ENCODE results near the gene SESTD1.

DNA sequence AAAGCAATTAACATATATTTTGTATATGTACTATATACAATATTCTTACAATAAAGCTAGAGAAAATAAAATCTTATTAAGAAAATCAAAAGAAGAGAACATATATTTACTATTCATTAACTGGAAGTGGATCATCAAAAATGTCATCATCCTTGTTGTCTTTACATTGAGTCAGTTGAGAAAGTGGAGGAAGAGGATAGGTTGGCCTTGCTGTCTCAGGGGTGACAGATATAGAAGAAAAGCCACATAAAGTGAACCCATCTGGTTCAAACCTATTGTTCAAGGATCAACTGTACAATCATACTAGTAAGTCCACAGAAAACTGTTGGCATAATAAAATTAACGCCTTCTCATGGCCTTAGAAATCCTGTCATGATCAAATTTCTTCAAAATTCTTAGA lies 26.6 kb downstream of the SESTD1 start:
- TF ChIP-seq, protein P1, sequence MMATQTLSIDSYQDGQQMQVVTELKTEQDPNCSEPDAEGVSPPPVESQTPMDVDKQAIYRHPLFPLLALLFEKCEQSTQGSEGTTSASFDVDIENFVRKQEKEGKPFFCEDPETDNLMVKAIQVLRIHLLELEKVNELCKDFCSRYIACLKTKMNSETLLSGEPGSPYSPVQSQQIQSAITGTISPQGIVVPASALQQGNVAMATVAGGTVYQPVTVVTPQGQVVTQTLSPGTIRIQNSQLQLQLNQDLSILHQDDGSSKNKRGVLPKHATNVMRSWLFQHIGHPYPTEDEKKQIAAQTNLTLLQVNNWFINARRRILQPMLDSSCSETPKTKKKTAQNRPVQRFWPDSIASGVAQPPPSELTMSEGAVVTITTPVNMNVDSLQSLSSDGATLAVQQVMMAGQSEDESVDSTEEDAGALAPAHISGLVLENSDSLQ (IDR thresholded peaks at IDR 0.05) = no peak
- TF ChIP-seq HMG20B (CRISPR knock-in tag; IDR thresholded peaks at IDR 0.05) (no peak), NFATC3 (IDR thresholded peaks at IDR 0.05) (no peak), ETV5 (CRISPR knock-in tag; IDR thresholded peaks at IDR 0.05; ENCODE audit: low read depth) (no peak), NBN (IDR thresholded peaks at IDR 0.05; ENCODE audit: low read depth) (no peak), MAFG (tag; conservative IDR thresholded peaks at IDR 0.05) (no peak), ZNF408 (CRISPR knock-in tag; IDR thresholded peaks at IDR 0.05; ENCODE audit: low read depth) (no peak)

All from K562 (cell line).